Esophagus squamous epithelium (tissue), 5 donors: ENCODE results near the gene ZNF266. TPM values are rescaled to one million over a fixed set of nuclear protein-coding genes. Genes with fewer than 3 reads are reported as not detected.

Source experiments
- DNase-seq: peaks from one replicate; lab custom pipeline; 2025; lab: John Stamatoyannopoulos, UW
- H3K27ac ChIP-seq, 4 donors: fragments of 200-600 bp; sonication (generic); one replicate each; pipeline ENCODE4 v1.5.1; 2016 to 2019; ENCODE audit warnings: mild to moderate bottlenecking in 1 of 4
- H3K27me3 ChIP-seq, 4 donors: fragments of 200-600 bp; sonication (generic); 1 replicate in 3 of 4; 2 replicates in 1 of 4; pipeline versions ENCODE4 v1.5.1 to v1.6.0; 2017 to 2021; ENCODE audit warnings: antibody characterized with exemption in 1 of 4
- H3K36me3 ChIP-seq, 3 donors: fragments of 200-600 bp; sonication (generic); one replicate each; pipeline ENCODE4 v1.5.1; 2016 to 2019
- H3K4me1 ChIP-seq, 3 donors: fragments of 200-600 bp; sonication (generic); one replicate each; pipeline ENCODE4 v1.5.1; 2017 to 2019
- H3K4me3 ChIP-seq, 4 donors: fragments of 200-600 bp; sonication (generic); 1 replicate in 3 of 4; 2 replicates in 1 of 4; pipeline ENCODE4 v1.5.1; 2016 to 2019; ENCODE audit warnings: mild to moderate bottlenecking in 2 of 4, moderate library complexity in 1 of 4
- H3K9me3 ChIP-seq, 3 donors: fragments of 200-600 bp; sonication (generic); one replicate each; pipeline ENCODE4 v1.5.1; 2016 to 2019
- CTCF ChIP-seq, 6 experiments: fragments of 450-650 bp in 4 of 6; fragments of 200-600 bp in 2 of 6; sonication (generic) in 2 of 6; IDR thresholded peaks; one replicate each; pipeline ENCODE4 v1.5.1; 2016 to 2019; ENCODE audit warnings: antibody characterized with exemption in 6 of 6, mild to moderate bottlenecking in 4 of 6, moderate library complexity in 4 of 6
- POLR2A ChIP-seq, 4 donors: fragments of 450-650 bp; IDR thresholded peaks; one replicate each; pipeline ENCODE4 v1.6.1; 2017; ENCODE audit warnings: antibody characterized with exemption in 4 of 4, mild to moderate bottlenecking in 4 of 4, moderate library complexity in 3 of 4
- WGBS, 2 donors: methylation state at CpG; one replicate each; pipeline ENCODE4 v1.1.5; 2018; 5-methylcytosine and 5-hydroxymethylcytosine counted together
- intact Hi-C: fragments of 100-400 bp; cut with DNase I; formaldehyde crosslinking; loops from one replicate; pipeline ENCODE4 v1.15.0; 2022
- total RNA-seq, 4 donors: library from RNA; depleted of rRNA; stranded (reverse); fragments of >200 nt; gene quantifications; one replicate each; pipeline ENCODE4 v1.1.0, GENCODE V29; 2016
- donor health status: DM: yes; HTN: yes; CAD: no.

The ZNF266 gene
- total RNA-seq, 4 donors from 2014 or later: 7.2 to 27.3 (median 10.7) TPM

DNA sequence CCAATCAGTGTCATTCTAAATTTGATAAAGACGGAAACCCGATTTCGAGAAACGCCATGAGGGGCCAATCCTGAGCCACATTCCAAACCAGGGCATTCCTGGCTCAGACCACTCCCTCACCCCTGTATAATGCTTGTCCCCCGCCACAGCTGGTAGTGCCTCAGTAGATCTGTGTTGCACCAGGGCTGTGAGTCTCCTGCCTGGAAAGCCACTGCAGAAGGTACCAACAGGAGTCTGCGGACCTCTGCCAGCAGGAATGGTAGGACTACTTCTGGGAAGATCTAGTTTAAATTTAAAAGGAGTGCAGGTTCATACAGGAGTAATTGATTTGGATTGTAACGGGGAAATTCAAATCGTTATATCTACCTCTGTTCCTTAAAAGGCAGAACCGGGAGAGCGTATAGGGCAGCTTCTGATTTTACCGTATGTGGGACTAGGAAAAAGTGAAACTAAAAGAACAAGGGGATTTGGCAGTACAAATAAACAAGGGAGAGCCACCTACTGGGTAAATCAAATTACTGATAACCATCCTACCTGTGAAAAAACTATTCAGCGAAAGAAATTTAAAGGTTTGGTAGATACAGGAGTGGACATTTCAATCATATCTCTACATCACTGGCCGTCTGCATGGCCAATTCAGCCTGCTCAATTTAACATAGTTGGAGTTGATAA is 20.8 kb upstream of the ZNF266 start:
- WGBS, 2 donors: 64 to 89% methylated on average over 12 to 13 of the region's 13 CpGs
- H3K27ac ChIP-seq: no peak overlapping the region
- no peak for DNase-seq
- peaks cover 0 to 87% (median 33%) of the 10 kb centered on the region in 3 donors for H3K9me3 ChIP-seq
- intact Hi-C loops: no loop called here
- H3K36me3 ChIP-seq: no peaks in the 10 kb centered on the region
- H3K4me3 ChIP-seq: no peak overlapping the region
- no peaks in the 10 kb centered on the region for H3K4me1 ChIP-seq
- no peaks in the 10 kb centered on the region for H3K27me3 ChIP-seq
- TF ChIP-seq CTCF (IDR thresholded peaks at IDR 0.05) (no peak), POLR2A (IDR thresholded peaks at IDR 0.05) (no peak)

- no peak overlapping the region for H3K27ac ChIP-seq
- no peak for DNase-seq
- intact Hi-C loops: no loop called here
- H3K4me1 ChIP-seq: no peaks in the 10 kb centered on the region
- peaks cover 0 to 87% (median 51%) of the 10 kb centered on the region in 3 donors for H3K9me3 ChIP-seq
- H3K27me3 ChIP-seq: no peaks in the 10 kb centered on the region
- no peak overlapping the region for H3K4me3 ChIP-seq
- TF ChIP-seq POLR2A (IDR thresholded peaks at IDR 0.05) (no peak), CTCF (IDR thresholded peaks at IDR 0.05) (no peak)
- WGBS, 2 donors: 83 to 84% methylated on average over 4 of the region's 4 CpGs
- no peaks in the 10 kb centered on the region for H3K36me3 ChIP-seq
Observed at GRCh38 chr19:9453953-9454352, 18.6 kb upstream of the ZNF266 start.

- intact Hi-C loops: no loop called here
- 57 to 67% methylated on average over 1 of the region's 1 CpG for WGBS, 2 donors
- H3K9me3 ChIP-seq: peaks cover 0 to 79% (median 27%) of the 10 kb centered on the region in 3 donors
Observed at GRCh38 chr19:9445037-9445436, 9.7 kb upstream of the ZNF266 start.

DNA sequence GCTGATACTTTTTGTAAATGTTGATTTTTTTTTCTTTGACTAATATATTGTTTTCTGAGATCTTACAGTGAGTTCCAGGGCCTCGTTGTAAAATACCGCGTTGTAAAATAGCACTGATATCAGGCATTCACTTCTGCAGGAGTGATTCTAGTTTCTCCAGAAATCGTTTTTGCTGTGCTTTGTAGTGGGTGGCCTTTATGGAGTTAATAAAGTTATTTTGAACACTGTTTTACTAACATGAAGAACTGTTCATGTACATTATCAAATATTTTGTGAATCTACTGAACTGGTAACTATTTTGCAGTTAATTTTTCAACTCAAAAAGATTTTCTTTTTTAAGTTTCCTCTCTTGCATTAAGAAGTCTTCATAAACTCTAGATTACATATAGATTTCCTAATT is 985 bp upstream of the ZNF266 start:
- WGBS, 2 donors: 79 to 83% methylated on average over 4 of the region's 4 CpGs
- Histone ChIP-seq H3K4me1 (peaks cover 9 to 25% (median 14%) of the 10 kb centered on the region in 3 donors), H3K4me3 (peak overlapping the region in 2 of 4 donors; percentile 86 to 89), H3K9me3 (no peaks in the 10 kb centered on the region), H3K27me3 (no peaks in the 10 kb centered on the region), H3K36me3 (peaks cover 0 to 27% (median 0%) of the 10 kb centered on the region in 3 donors), H3K27ac (no peak overlapping the region)
- no peak for TF ChIP-seq POLR2A (IDR thresholded peaks at IDR 0.05)
- no peak for TF ChIP-seq CTCF (IDR thresholded peaks at IDR 0.05)
- intact Hi-C loops: no loop called here
- no peak for DNase-seq

More at GRCh38 chr19:9445037-9445436, 9.7 kb upstream of the ZNF266 start:
- Histone ChIP-seq H3K27ac (no peak overlapping the region), H3K4me1 (no peaks in the 10 kb centered on the region), H3K27me3 (no peaks in the 10 kb centered on the region), H3K4me3 (no peak overlapping the region), H3K36me3 (no peaks in the 10 kb centered on the region)
- DNase-seq: no peak
- TF ChIP-seq POLR2A (IDR thresholded peaks at IDR 0.05) (no peak), CTCF (IDR thresholded peaks at IDR 0.05) (no peak)

DNA sequence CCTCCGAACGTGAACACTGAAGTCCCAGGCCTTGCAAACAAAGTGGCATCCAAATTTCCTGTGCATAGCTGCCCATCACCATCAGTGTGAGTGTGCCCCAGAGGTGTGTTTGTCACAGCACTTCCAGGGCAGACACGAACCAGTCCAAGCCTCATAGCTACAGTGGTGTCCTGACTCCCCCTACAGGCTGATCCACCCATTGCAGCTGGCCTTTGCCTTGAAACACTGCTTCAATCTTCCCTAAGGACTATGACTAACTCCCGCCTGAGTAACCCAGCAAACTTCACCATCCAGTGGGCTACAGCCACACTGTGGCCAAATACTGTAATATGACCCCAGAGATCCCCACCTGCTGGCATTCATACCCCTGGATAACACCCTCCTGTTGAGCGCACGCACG is 3.9 kb downstream of the ZNF266 start:
- H3K27ac ChIP-seq: no peak overlapping the region
- WGBS, 2 donors: 86 to 89% methylated on average over 5 to 7 of the region's 7 CpGs
- no peak for TF ChIP-seq POLR2A (IDR thresholded peaks at IDR 0.05)
- peak in 3 of 6 experiments; percentile 8 to 44 (median 19) for TF ChIP-seq CTCF (IDR thresholded peaks at IDR 0.05)
- no peaks in the 10 kb centered on the region for H3K27me3 ChIP-seq
- peaks cover 0 to 27% (median 0%) of the 10 kb centered on the region in 3 donors for H3K9me3 ChIP-seq
- peaks cover 9 to 24% (median 14%) of the 10 kb centered on the region in 3 donors for H3K4me1 ChIP-seq
- peaks cover 0 to 76% (median 5%) of the 10 kb centered on the region in 3 donors for H3K36me3 ChIP-seq
- no peak for DNase-seq
- intact Hi-C loops: no loop called here
- H3K4me3 ChIP-seq: no peak overlapping the region
